Stimulated activated naive B cell treated with anti-CD40 and anti-IgM and Interleukin-4, amounts not matched to agents 10 μg/mL and 1 μg/mL and 100 μg/mL, for 72 hours (primary cell): ENCODE data around the gene PCCA.
"Not testable (repeated sequence)": the region's sequence is repeated elsewhere in the genome, so short reads cannot be mapped to it uniquely, and the experiment has no call there.

ENCODE experiments used
- ATAC-seq, 2 donors: fragments of 150-1000 bp; cut with Tn5 transposase; replicated peaks; 2 replicates each; pipeline ENCODE4 v1.10.0; 2021; ENCODE audit warnings: moderate library complexity in 1 of 2
- DNase-seq: peaks from one replicate; pipeline ENCODE4 v3.0.0; 2021
- H3K27ac Mint-ChIP-seq: one replicate; pipeline ENCODE4 v1.8.0; 2022; ENCODE audit warnings: mild to moderate bottlenecking, mixed read lengths
- H3K27me3 Mint-ChIP-seq, 2 donors: one replicate each; pipeline ENCODE4 v1.8.0; 2022; ENCODE audit warnings: mixed read lengths in 2 of 2
- H3K36me3 Mint-ChIP-seq, 2 donors: one replicate each; pipeline ENCODE4 v1.8.0; 2022; ENCODE audit warnings: mixed read lengths in 2 of 2, mild to moderate bottlenecking in 1 of 2
- H3K4me1 Mint-ChIP-seq, 2 donors: one replicate each; pipeline ENCODE4 v1.8.0; 2022; ENCODE audit warnings: mixed read lengths in 2 of 2, mild to moderate bottlenecking in 1 of 2
- H3K4me3 Mint-ChIP-seq, 2 donors: one replicate each; pipeline ENCODE4 v1.8.0; 2022; ENCODE audit warnings: mild to moderate bottlenecking in 2 of 2, mixed read lengths in 2 of 2, moderate library complexity in 1 of 2
- H3K9me3 Mint-ChIP-seq, 2 donors: one replicate each; pipeline ENCODE4 v1.8.0; 2022; ENCODE audit warnings: mixed read lengths in 2 of 2, mild to moderate bottlenecking in 1 of 2

Gene PCCA

DNA sequence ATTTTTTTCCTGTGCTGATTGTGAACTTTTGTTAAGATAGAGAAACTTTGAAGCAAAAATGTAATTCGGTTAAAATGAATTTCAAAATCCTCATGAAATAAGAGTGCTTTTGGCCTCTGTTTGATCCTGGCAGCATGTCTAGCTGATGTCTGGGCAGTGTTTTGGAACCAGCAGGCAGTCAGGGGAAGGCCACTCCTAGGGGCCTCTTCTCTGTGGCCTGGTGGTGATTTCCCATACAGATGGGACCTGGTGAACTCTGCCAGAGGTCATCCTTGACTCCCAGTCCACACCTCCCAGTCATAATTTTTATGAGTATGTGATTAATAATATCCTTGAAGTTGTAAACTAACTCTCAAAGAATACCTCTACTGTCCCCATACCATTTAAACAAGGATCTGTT lies 226.6 kb downstream of the PCCA start:
- Mint-ChIP-seq H3K27me3 (no peaks in the 10 kb centered on the region), H3K4me1 (no peaks in the 10 kb centered on the region), H3K36me3 (peaks cover 9 to 23% of the 10 kb centered on the region in 2 donors), H3K4me3 (no peak overlapping the region), H3K9me3 (no peaks in the 10 kb centered on the region), H3K27ac (no peak overlapping the region)
- DNase-seq (no peak), ATAC-seq (peak in 1 of 2 donors; percentile 31)

GRCh38 chr13:100318473-100318872 lies 229.6 kb downstream of the PCCA start:
- not testable (repeated sequence) for ATAC-seq, H3K27me3 Mint-ChIP-seq, DNase-seq, H3K9me3 Mint-ChIP-seq, H3K4me1 Mint-ChIP-seq, H3K27ac Mint-ChIP-seq, H3K4me3 Mint-ChIP-seq
- H3K36me3 Mint-ChIP-seq: peaks cover 9 to 24% of the 10 kb centered on the region in 2 donors

DNA sequence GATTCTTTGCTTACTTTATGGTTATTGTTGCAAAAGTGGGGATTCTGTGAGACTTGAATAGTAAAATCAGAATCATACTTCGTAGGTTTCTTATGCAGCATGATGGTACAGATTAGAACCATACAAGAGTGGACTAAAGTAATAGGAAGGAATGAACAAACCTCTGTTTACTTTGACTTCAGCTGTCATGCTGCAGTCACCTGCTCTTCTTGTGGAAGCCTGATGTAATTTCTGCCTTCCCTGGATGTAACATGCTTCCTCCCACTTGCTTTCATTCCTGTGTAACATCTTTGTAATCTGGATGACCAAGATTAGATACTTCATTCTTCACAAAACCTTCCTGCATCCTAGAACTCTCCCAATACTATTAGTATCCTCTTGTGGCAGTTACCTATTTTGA lies 235.0 kb downstream of the PCCA start:
- Mint-ChIP-seq H3K36me3 (peaks cover 11 to 26% of the 10 kb centered on the region in 2 donors), H3K4me1 (no peaks in the 10 kb centered on the region), H3K27ac (no peak overlapping the region), H3K27me3 (no peaks in the 10 kb centered on the region), H3K4me3 (no peak overlapping the region), H3K9me3 (no peaks in the 10 kb centered on the region)
- ATAC-seq: no peak
- no peak for DNase-seq

DNA sequence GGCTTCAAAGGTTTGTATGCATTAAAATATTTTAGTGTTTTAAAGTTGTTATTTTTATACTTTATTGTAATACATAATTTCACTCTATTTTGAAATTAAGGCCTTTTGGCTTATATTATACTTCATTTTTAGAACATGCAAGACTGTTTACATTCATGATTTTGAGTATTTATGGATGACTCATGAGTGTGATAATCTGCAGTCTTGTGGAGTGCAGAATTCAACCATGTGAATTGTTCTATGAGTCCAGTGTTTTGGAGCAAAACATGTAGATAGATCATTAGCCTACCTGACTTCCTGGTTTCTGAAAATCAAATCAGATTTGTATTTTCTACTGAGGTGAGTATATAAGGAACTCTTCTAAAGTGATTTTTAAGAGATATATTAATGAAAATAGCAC lies 241.8 kb downstream of the PCCA start:
- Mint-ChIP-seq H3K27me3 (no peaks in the 10 kb centered on the region), H3K4me1 (no peaks in the 10 kb centered on the region), H3K36me3 (peaks cover 24 to 33% of the 10 kb centered on the region in 2 donors), H3K4me3 (no peak overlapping the region), H3K27ac (no peak overlapping the region), H3K9me3 (peaks cover 10% of the 10 kb centered on the region in 2 donors)
- ATAC-seq (no peak), DNase-seq (no peak)

- DNase-seq (no peak), ATAC-seq (no peak)
- H3K36me3 Mint-ChIP-seq: peaks cover 25 to 30% of the 10 kb centered on the region in 2 donors
- no peaks in the 10 kb centered on the region for H3K4me1 Mint-ChIP-seq
- H3K9me3 Mint-ChIP-seq: peaks cover 10 to 13% of the 10 kb centered on the region in 2 donors
- H3K4me3 Mint-ChIP-seq: no peak overlapping the region
- no peak overlapping the region for H3K27ac Mint-ChIP-seq
- H3K27me3 Mint-ChIP-seq: no peaks in the 10 kb centered on the region
These were observed 244.2 kb downstream of the PCCA start for GRCh38 chr13:100333141-100333540.

- Mint-ChIP-seq H3K27ac (no peak overlapping the region), H3K4me1 (no peaks in the 10 kb centered on the region), H3K36me3 (peaks cover 21 to 24% of the 10 kb centered on the region in 2 donors), H3K9me3 (peaks cover 10 to 13% of the 10 kb centered on the region in 2 donors), H3K4me3 (no peak overlapping the region), H3K27me3 (no peaks in the 10 kb centered on the region)
- DNase-seq (no peak), ATAC-seq (no peak)
These were observed 245.3 kb downstream of the PCCA start for GRCh38 chr13:100334214-100334613.

DNA sequence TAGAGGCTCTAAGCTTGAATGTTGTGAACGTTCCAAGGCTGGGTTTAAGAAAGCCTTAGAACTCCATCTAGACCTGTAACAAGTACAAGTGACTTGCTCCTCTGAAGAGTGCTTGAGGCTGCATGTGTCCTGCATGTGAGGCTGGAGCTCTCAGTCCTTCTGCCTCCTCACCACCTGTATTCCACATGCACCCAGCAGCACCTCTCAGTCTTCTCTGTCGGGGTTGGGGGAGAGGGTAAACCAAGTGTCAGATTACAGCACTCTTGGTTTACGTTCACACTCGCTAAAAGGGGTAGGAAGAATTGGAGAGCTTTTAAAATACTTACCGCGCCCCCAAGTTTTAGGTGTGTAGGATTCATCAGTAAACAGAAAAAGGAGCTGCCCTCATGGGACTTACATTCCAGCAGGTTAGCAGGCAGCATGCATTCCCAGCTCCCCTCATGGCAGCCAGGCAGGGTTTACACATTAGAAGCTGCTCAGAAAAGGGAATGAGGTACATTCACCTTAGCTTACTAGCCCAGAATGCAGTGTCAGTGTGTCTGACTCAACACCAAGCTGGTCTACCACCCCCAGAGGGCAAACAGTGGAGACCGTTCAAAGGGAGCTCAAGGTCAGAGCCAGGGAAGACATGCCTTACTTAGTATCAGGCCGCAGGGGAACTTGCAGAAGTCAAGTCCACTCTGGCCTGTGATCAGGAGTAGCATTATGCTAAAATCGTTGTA lies 248.1 kb downstream of the PCCA start:
- peaks cover 10 to 13% of the 10 kb centered on the region in 2 donors for H3K9me3 Mint-ChIP-seq
- no peaks in the 10 kb centered on the region for H3K4me1 Mint-ChIP-seq
- peaks cover 23 to 26% of the 10 kb centered on the region in 2 donors for H3K36me3 Mint-ChIP-seq
- H3K4me3 Mint-ChIP-seq: no peak overlapping the region
- DNase-seq (no peak), ATAC-seq (no peak)
- no peaks in the 10 kb centered on the region for H3K27me3 Mint-ChIP-seq
- no peak overlapping the region for H3K27ac Mint-ChIP-seq

GRCh38 chr13:100338275-100338674 lies 249.4 kb downstream of the PCCA start:
- Mint-ChIP-seq H3K4me3 (no peak overlapping the region), H3K9me3 (peaks cover 7 to 13% of the 10 kb centered on the region in 2 donors)
- no peak for DNase-seq

DNA sequence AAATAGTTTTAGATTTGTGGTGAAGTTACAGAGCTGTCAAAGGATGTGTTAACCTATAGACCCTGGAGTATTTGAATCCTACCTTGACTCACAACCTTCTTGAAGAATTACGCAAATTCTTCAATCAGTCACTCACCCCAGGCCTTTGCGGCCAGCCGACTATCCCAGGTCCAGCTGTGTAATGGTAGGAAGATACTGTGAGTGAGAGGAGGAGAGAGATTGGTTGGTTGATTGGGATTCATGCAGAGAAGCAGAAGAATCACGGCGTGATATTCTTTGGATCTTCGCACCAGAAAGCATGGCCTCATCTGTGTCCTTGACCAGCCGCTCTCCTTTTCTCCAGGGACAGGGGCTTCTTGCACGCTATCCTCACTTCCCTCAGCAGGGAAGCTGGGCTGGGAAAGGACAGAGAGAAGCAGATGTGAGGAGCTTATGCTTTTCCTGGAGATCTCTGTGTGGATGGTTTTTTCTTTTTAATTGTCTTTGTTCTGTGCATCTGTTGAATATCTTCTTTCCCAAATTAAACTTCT lies 250.6 kb downstream of the PCCA start:
- H3K27ac Mint-ChIP-seq: no peak overlapping the region
- DNase-seq (no peak), ATAC-seq (no peak)
- peaks cover 15 to 20% of the 10 kb centered on the region in 2 donors for H3K36me3 Mint-ChIP-seq
- peaks cover 1 to 6% of the 10 kb centered on the region in 2 donors for H3K9me3 Mint-ChIP-seq
- H3K4me1 Mint-ChIP-seq: no peaks in the 10 kb centered on the region
- no peaks in the 10 kb centered on the region for H3K27me3 Mint-ChIP-seq
- no peak overlapping the region for H3K4me3 Mint-ChIP-seq

More at GRCh38 chr13:100338275-100338674, 249.4 kb downstream of the PCCA start:
- Mint-ChIP-seq H3K36me3 (peaks cover 23 to 26% of the 10 kb centered on the region in 2 donors), H3K27me3 (no peaks in the 10 kb centered on the region), H3K4me1 (no peaks in the 10 kb centered on the region), H3K27ac (no peak overlapping the region)
- no peak for ATAC-seq

- no peak overlapping the region for H3K4me3 Mint-ChIP-seq
These were observed 252.0 kb downstream of the PCCA start for GRCh38 chr13:100340865-100341264.

DNA sequence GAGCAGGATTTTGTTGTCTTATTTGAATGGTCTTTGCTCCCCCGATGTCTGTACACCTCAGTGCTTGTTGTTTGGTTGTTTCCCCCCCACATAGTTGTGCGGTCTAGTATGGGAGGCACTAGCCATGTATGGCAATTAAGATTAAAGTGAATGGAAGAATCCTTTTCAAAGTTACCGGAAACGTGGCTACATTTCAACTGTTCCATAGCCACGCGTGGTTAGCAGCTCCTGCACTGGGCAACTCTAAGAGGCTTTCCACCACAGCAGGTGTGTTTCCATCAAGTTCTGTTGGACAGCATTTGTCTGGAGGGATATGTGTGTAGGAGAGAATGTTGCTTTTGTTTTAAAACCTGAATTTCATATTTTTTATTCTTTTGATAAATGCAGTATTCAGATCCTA lies 252.4 kb downstream of the PCCA start:
- no peaks in the 10 kb centered on the region for H3K4me1 Mint-ChIP-seq
- no peak overlapping the region for H3K4me3 Mint-ChIP-seq
- DNase-seq (no peak), ATAC-seq (no peak)
- no peaks in the 10 kb centered on the region for H3K27me3 Mint-ChIP-seq
- H3K36me3 Mint-ChIP-seq: peaks cover 9 to 20% of the 10 kb centered on the region in 2 donors
- no peak overlapping the region for H3K27ac Mint-ChIP-seq
- peaks cover under 1 to 3% of the 10 kb centered on the region in 2 donors for H3K9me3 Mint-ChIP-seq

More at GRCh38 chr13:100340865-100341264, 252.0 kb downstream of the PCCA start:
- Mint-ChIP-seq H3K4me1 (no peaks in the 10 kb centered on the region), H3K9me3 (peaks cover 3% of the 10 kb centered on the region in 2 donors), H3K27ac (no peak overlapping the region), H3K36me3 (peaks cover 9 to 20% of the 10 kb centered on the region in 2 donors), H3K27me3 (no peaks in the 10 kb centered on the region)
- ATAC-seq (no peak), DNase-seq (no peak)

GRCh38 chr13:100344544-100344943 lies 255.7 kb downstream of the PCCA start:
- Mint-ChIP-seq H3K4me1 (no peaks in the 10 kb centered on the region), H3K9me3 (peaks cover 0 to 6% of the 10 kb centered on the region in 2 donors), H3K36me3 (peaks cover 7 to 20% of the 10 kb centered on the region in 2 donors), H3K4me3 (no peak overlapping the region), H3K27me3 (no peaks in the 10 kb centered on the region), H3K27ac (no peak overlapping the region)
- DNase-seq (no peak), ATAC-seq (no peak)

DNA sequence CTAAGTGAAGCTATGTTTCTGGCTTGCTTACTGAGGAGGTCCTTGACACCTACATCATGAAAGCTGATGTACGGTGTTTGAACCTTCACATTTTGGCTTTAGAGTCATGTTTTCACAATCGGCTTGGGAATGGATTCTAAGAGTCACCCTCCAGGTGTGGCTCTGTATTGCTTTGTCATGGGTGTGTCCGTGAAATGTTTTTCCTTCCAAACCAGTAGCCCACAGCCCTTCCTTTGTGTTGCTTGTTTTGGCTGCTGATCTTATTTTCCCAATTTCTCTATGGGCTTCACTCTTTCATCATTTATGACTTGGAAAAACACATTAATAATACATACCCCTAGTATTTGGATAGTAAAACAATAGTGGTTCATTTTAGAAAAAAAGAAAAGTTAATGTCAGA lies 259.1 kb downstream of the PCCA start:
- ATAC-seq (no peak), DNase-seq (no peak)
- Mint-ChIP-seq H3K27ac (no peak overlapping the region), H3K36me3 (peaks cover 1 to 12% of the 10 kb centered on the region in 2 donors), H3K4me1 (no peaks in the 10 kb centered on the region), H3K27me3 (no peaks in the 10 kb centered on the region), H3K9me3 (peaks cover 0 to 6% of the 10 kb centered on the region in 2 donors), H3K4me3 (no peak overlapping the region)

GRCh38 chr13:100349594-100349993 lies 260.7 kb downstream of the PCCA start:
- Mint-ChIP-seq H3K9me3 (peaks cover 0 to 6% of the 10 kb centered on the region in 2 donors), H3K27me3 (no peaks in the 10 kb centered on the region), H3K27ac (no peak overlapping the region), H3K36me3 (peaks cover 4 to 7% of the 10 kb centered on the region in 2 donors), H3K4me3 (no peak overlapping the region), H3K4me1 (no peaks in the 10 kb centered on the region)
- ATAC-seq (no peak), DNase-seq (no peak)

DNA sequence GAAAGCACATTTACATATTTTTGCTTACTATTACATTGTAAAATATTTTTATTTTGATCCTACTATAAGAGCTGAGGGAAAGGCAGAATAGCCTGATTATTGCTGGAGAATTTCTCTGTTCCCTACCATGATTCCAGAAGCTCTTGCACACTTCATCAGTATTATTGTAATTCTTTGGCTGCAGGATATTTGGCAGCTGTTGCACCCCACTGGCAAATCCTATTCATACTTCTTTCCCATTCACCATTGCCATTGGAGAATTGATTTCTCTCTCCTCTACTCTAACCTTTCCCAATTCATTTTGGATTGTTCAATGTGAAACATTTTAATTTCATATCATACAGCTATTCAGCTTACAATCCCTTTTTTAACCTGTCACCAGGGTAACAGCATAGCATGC lies 261.7 kb downstream of the PCCA start:
- Mint-ChIP-seq H3K27me3 (no peaks in the 10 kb centered on the region), H3K9me3 (peaks cover 0 to 3% of the 10 kb centered on the region in 2 donors), H3K4me3 (no peak overlapping the region), H3K27ac (no peak overlapping the region), H3K4me1 (no peaks in the 10 kb centered on the region), H3K36me3 (peaks cover 0 to 4% of the 10 kb centered on the region in 2 donors)
- ATAC-seq: no peak
- no peak for DNase-seq
